Caco-2 (cell line): ENCODE measurements around the gene MRPL33. TPM values are rescaled to one million over a fixed set of nuclear protein-coding genes. Genes with fewer than 3 reads are reported as not detected.

ENCODE experiments used
- BruUV-seq: library from RNA; stranded (reverse); fragments of 400-500 nt; replicated peaks from 2 replicates; lab custom pipeline; 2021; lab: Mats Ljungman, UMichigan
- CTCF ChIA-PET: fragments of 300-600 bp; sonication (Branson Sonifier 250); formaldehyde crosslinking; loops from one replicate; lab custom pipeline; 2022; ENCODE audit warnings: antibody characterized with exemption; lab: Charles Lee
- POLR2A ChIA-PET: fragments of 300-600 bp; sonication (Branson Sonifier 250); formaldehyde crosslinking; loops from one replicate; lab custom pipeline; 2022; ENCODE audit warnings: antibody characterized with exemption; lab: Charles Lee
- DNase-seq, 2 experiments: peaks; one replicate each; pipeline versions ENCODE4 v3.0.0 to v3.0.0-alpha.2; 2020 to 2022
- H3K27me3 ChIP-seq: replicated peaks from 2 replicates; pipeline ENCODE4 v1.6.0; 2011; ENCODE audit warnings: low read length; ENCODE audit not compliant: control insufficient read depth, insufficient read depth
- H3K36me3 ChIP-seq: 2 replicates; pipeline ENCODE4 v1.5.1; 2011; ENCODE audit warnings: low read length; ENCODE audit not compliant: control insufficient read depth, insufficient read depth
- H3K4me1 ChIP-seq: fragments of 250-450 bp; sonication (Bioruptor Pico); 2 replicates; pipeline ENCODE4 v1.5.1; 2020; ENCODE audit warnings: mild to moderate bottlenecking
- H3K4me3 ChIP-seq: 2 replicates; pipeline ENCODE4 v1.5.1; 2011; ENCODE audit warnings: low read depth, mild to moderate bottlenecking, control low read depth, low read length
- H3K9me3 ChIP-seq: fragments of 250-450 bp; sonication (Bioruptor Pico); 2 replicates; pipeline ENCODE4 v1.5.1; 2020; ENCODE audit warnings: mild to moderate bottlenecking, moderate library complexity
- H3K27ac Mint-ChIP-seq: one replicate; pipeline ENCODE4 v1.8.0; 2022; ENCODE audit warnings: mixed read lengths; ENCODE audit not compliant: unreplicated experiment
- H3K27me3 Mint-ChIP-seq: one replicate; pipeline ENCODE4 v1.8.0; 2022; ENCODE audit warnings: mixed read lengths; ENCODE audit not compliant: insufficient read depth, unreplicated experiment
- H3K36me3 Mint-ChIP-seq: one replicate; pipeline ENCODE4 v1.8.0; 2022; ENCODE audit warnings: mild to moderate bottlenecking, mixed read lengths; ENCODE audit not compliant: insufficient read depth, unreplicated experiment
- H3K4me1 Mint-ChIP-seq: one replicate; pipeline ENCODE4 v1.8.0; 2022; ENCODE audit warnings: low read depth, mixed read lengths; ENCODE audit not compliant: unreplicated experiment
- H3K4me3 Mint-ChIP-seq: one replicate; pipeline ENCODE4 v1.8.0; 2022; ENCODE audit warnings: mild to moderate bottlenecking, moderate library complexity, mixed read lengths; ENCODE audit not compliant: unreplicated experiment
- H3K9me3 Mint-ChIP-seq: one replicate; pipeline ENCODE4 v1.8.0; 2022; ENCODE audit warnings: mixed read lengths; ENCODE audit not compliant: unreplicated experiment
- intact Hi-C: fragments of 100-400 bp; cut with micrococcal nuclease; formaldehyde crosslinking; loops from one replicate; pipeline ENCODE4 v1.10.0; 2022; ENCODE audit not compliant: unreplicated experiment
- total RNA-seq: library from RNA; stranded (reverse); gene quantifications from 2 replicates; pipeline ENCODE4 v1.2.3, GENCODE V29; 2022
- TF ChIP-seq, protein P1 (sequence below), 2 experiments: fragments of 200-600 bp in 1 of 2; IDR thresholded peaks; 1 replicate in 1 of 2; 2 replicates in 1 of 2; pipeline versions ENCODE4 v1.5.1 to v1.8.0; 2011 to 2022; ENCODE audit warnings: antibody characterized with exemption in 1 of 2, control low read depth in 1 of 2, inconsistent platforms in 1 of 2, low read depth in 1 of 2, low read length in 1 of 2, mild to moderate bottlenecking in 1 of 2, moderate library complexity in 1 of 2; ENCODE audit not compliant: insufficient read depth in 1 of 2, severe bottlenecking in 1 of 2, unreplicated experiment in 1 of 2

MRPL33 gene
- total RNA-seq, 1 experiment from 2014 or later = 84.9 TPM

- Mint-ChIP-seq H3K4me1 (no peaks in the 10 kb centered on the region), H3K9me3 (no peaks in the 10 kb centered on the region), H3K27me3 (no peaks in the 10 kb centered on the region), H3K4me3 (no peak overlapping the region), H3K36me3 (peaks cover 24% of the 10 kb centered on the region), H3K27ac (no peak overlapping the region)
- no peaks in the 10 kb centered on the region for H3K9me3 ChIP-seq
- CTCF ChIA-PET = no interaction called here
- H3K27me3 ChIP-seq = no peaks in the 10 kb centered on the region
- no peak overlapping the region for H3K4me3 ChIP-seq
- BruUV-seq = no TSS peak
- H3K36me3 ChIP-seq = no peaks in the 10 kb centered on the region; the same call in 1 of the 2 replicates
- POLR2A ChIA-PET = no interaction called here
- intact Hi-C loops = no loop called here
- H3K4me1 ChIP-seq = no peaks in the 10 kb centered on the region
- no peak for DNase-seq
- TF ChIP-seq, protein P1, sequence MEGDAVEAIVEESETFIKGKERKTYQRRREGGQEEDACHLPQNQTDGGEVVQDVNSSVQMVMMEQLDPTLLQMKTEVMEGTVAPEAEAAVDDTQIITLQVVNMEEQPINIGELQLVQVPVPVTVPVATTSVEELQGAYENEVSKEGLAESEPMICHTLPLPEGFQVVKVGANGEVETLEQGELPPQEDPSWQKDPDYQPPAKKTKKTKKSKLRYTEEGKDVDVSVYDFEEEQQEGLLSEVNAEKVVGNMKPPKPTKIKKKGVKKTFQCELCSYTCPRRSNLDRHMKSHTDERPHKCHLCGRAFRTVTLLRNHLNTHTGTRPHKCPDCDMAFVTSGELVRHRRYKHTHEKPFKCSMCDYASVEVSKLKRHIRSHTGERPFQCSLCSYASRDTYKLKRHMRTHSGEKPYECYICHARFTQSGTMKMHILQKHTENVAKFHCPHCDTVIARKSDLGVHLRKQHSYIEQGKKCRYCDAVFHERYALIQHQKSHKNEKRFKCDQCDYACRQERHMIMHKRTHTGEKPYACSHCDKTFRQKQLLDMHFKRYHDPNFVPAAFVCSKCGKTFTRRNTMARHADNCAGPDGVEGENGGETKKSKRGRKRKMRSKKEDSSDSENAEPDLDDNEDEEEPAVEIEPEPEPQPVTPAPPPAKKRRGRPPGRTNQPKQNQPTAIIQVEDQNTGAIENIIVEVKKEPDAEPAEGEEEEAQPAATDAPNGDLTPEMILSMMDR (IDR thresholded peaks at IDR 0.05; ENCODE audit: insufficient read depth in 1 of 2, low read depth in 1 of 2, low read length in 1 of 2, severe bottlenecking in 1 of 2, unreplicated experiment in 1 of 2) = no peak
Observed at GRCh38 chr2:27782701-27783100, 11.2 kb downstream of the MRPL33 start.

- CTCF ChIA-PET = no interaction called here
- no peaks in the 10 kb centered on the region for H3K27me3 ChIP-seq
- no peak overlapping the region for H3K27ac Mint-ChIP-seq
- H3K36me3 ChIP-seq = no peaks in the 10 kb centered on the region
- TF ChIP-seq, protein P1 (IDR thresholded peaks at IDR 0.05; ENCODE audit: insufficient read depth in 1 of 2, low read depth in 1 of 2, low read length in 1 of 2, severe bottlenecking in 1 of 2, unreplicated experiment in 1 of 2) = no peak
- no peaks in the 10 kb centered on the region for H3K4me1 ChIP-seq
- H3K4me3 Mint-ChIP-seq = no peak overlapping the region
- no peak for DNase-seq
- POLR2A ChIA-PET = no interaction called here
- no peaks in the 10 kb centered on the region for H3K27me3 Mint-ChIP-seq
- BruUV-seq = no TSS peak
- H3K9me3 ChIP-seq = no peaks in the 10 kb centered on the region; the same call in 1 of the 2 replicates
- H3K4me3 ChIP-seq = no peak overlapping the region
- H3K9me3 Mint-ChIP-seq = no peaks in the 10 kb centered on the region
- peaks cover 6% of the 10 kb centered on the region for H3K4me1 Mint-ChIP-seq
- H3K36me3 Mint-ChIP-seq = no peaks in the 10 kb centered on the region
- intact Hi-C loops = no loop called here
Observed at GRCh38 chr2:27790796-27791195, 19.3 kb downstream of the MRPL33 start.

DNA sequence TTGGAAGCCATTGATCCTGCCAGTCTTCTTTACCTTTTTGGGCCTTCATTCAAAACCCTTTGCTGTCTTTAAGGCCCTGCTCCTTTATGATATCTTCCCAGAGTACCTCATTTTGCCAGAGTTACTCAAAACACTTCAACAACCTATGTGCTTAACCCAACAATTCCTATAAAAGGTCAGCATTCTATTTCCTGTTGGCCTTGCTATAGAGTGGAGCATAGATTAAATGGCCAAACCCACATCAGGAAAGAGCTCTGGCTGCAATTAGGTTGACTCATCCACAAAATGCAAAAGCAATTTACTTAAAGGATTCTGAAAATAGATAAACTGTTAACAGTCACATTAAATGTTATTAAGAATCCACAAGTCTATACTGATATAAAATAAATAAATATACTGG lies 21.2 kb downstream of the MRPL33 start:
- H3K4me1 ChIP-seq = peaks cover 5% of the 10 kb centered on the region; the same call in 1 of the 2 replicates
- H3K4me1 Mint-ChIP-seq = peaks cover 19% of the 10 kb centered on the region
- CTCF ChIA-PET = no interaction called here
- no peaks in the 10 kb centered on the region for H3K9me3 Mint-ChIP-seq
- TF ChIP-seq, protein P1 (IDR thresholded peaks at IDR 0.05; ENCODE audit: insufficient read depth in 1 of 2, low read depth in 1 of 2, low read length in 1 of 2, severe bottlenecking in 1 of 2, unreplicated experiment in 1 of 2) = no peak
- no TSS peak for BruUV-seq
- no peaks in the 10 kb centered on the region for H3K36me3 Mint-ChIP-seq
- no peak for DNase-seq
- no peaks in the 10 kb centered on the region for H3K36me3 ChIP-seq
- H3K27me3 Mint-ChIP-seq = no peaks in the 10 kb centered on the region
- no peaks in the 10 kb centered on the region for H3K27me3 ChIP-seq
- H3K4me3 Mint-ChIP-seq = no peak overlapping the region
- intact Hi-C loops = no loop called here
- no peak overlapping the region for H3K27ac Mint-ChIP-seq
- POLR2A ChIA-PET = no interaction called here
- H3K9me3 ChIP-seq = no peaks in the 10 kb centered on the region; the same call in 1 of the 2 replicates
- no peak overlapping the region for H3K4me3 ChIP-seq
